Measurements from ENCODE around the gene VAV3.

VAV3 gene

DNA sequence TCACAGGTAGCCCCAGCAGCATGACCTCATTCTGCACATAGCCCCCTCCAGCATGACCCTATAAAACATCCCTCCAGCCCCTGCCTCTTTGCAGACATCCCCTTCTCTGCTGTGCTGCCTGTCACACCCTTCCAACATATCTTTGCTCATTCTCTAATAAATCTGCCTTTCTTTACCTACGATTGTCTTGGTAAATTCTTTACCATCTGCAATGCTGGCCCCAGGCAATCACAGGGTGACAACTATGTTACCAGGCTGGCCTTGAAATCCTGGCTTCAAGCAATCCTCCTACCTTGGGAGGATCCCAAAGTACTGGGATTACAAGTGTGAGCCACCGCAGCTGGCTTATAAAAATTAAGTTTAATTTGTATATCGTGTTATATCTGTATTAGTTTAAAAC lies 134.5 kb downstream of the VAV3 start:
- no peak for DNase-seq

DNA sequence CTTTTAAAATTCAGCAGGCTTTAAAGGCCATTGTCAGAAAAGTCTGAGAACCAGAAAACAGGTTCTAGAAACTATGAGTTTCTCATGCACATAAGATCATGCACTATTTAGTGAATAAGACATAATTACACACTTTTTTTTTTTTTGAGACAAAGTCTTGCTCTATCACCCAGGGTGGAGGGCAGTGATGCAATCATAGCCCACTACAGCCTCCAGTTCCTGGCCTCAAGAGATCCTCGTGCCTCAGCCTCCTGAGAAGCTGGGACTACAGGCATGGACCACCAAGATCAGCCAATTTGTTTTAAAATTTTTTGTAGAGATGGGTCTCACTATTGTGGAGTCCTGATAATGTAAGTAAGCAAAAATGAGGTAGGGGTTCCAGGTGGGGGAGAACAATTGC lies 134.9 kb downstream of the VAV3 start:
- no peak for DNase-seq

DNA sequence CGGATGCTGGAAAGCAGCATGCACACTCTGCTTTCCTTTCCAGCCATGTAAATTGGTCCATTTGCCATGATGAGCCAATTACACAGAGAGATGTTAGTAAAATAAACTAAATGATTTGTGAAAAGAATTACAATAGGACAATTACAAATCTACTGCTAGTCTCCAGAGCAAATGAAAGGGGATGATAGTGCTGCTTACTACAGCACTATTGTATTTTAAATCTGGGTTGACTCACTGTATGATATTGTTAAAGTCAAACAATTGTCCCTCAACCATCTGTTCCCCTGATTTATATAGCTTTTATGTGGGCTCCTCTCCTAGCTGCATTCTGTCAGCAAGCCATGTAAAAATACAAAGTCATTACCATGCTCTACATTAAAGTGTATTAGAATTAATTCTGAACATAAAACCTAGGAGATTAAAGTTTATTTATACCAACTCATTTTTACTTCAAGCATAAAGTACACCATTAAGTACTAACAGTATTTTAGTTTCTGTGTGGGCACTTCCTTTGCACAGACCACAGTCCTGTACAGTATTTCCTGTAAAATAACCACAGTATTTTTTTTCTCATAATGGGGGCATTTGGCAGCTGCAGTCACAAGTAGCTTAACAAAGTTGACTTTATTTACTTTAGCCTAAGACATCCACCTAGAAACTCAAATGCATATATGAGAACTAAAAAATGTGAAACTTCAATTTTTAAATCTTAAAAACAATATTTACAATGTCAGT lies 135.8 kb downstream of the VAV3 start:
- peak; percentile 4 for DNase-seq

DNA sequence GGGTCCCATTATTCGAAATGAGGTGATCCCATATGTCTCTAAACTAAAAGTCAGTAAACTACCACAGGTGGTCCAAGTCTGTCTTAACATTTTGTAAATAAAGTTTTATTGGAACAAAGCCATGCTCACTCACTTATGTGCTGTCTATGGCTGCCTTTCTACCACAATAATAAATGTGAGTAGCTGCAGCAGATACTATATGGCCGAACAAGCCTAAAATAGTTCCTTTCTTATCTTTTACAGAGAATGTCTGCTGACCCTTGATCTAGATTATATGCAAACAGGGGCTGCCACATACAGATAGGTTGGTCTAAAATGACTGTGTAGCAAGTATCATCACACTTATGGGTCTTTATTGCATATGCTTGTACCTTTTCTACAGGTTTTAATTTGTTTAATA lies 140.0 kb downstream of the VAV3 start:
- DNase-seq: no peak

DNA sequence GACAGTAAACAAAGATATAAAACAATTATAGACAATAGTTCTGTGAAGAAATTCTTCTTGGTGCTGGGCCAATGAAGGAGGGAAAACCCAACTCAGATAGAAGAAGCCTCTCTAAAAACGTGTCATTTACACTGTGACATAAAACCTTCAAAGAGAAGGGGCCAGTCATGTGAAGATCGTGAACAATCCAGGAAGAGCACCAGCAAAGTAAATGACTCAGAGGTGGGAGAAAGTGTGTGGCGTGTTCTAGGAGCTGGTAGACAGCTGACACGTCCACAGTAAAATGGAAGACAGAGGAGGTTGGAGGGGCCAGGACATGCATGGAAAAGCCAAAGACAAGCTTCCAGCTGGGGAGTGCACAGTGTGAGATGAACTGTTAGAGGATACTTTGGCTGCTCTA lies 143.6 kb downstream of the VAV3 start:
- DNase-seq: no peak

DNA sequence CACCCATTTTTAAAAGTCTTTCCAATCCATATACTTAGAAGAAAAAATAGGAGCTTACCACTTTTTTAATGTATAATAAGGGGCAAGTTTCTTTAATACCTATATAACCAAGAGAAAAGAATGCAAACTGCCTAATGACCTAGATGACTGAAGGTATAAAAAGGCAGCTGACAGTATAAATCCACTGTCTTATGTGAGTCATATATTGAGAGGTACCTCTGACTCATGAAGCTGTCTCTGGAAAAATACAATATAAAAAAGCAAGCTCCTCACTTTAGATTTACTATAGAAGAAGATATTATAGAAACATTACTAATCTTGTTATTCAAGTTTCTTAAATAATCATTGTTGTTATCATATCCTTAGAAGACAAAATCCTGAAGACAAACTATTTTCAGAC lies 144.2 kb downstream of the VAV3 start:
- DNase-seq: no peak

DNA sequence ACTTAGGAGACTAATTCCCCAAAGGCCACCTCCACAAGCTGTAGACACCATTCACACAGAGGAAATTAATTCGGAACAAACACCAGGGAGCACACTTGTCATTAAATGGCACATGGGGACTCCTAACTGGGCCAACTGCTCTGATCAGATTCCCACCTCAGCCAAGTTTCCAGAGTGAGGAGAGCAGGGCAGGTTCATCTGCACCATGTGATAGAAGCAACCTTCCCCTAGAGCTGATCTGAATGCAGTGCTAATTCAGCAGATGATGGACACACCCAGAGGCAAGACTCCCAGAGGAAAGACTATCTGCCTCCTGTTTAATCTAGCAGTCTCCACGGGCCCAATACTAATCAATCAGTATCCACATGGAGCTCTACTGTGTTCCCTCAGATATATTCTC lies 147.0 kb downstream of the VAV3 start:
- DNase-seq: peak; percentile 9

DNA sequence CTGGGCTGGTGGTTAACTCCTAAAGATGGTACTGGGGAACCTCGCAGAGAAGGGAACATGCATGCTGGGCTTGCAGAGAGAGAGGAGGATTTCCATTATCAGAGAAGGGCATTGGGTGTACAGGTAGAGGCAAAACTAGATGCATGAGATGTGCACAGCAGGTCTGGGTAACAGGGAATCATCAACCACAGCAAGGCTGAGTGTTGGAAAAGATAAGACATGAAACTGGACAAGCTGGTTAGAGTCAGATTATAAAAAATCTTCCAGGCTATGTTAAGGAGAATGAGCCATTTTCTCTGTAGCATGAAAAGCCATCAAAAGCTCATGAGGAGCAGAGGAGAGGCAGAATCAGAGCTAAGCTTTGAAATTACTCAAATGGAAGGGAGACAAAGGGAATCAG lies 147.8 kb downstream of the VAV3 start:
- no peak for DNase-seq

DNA sequence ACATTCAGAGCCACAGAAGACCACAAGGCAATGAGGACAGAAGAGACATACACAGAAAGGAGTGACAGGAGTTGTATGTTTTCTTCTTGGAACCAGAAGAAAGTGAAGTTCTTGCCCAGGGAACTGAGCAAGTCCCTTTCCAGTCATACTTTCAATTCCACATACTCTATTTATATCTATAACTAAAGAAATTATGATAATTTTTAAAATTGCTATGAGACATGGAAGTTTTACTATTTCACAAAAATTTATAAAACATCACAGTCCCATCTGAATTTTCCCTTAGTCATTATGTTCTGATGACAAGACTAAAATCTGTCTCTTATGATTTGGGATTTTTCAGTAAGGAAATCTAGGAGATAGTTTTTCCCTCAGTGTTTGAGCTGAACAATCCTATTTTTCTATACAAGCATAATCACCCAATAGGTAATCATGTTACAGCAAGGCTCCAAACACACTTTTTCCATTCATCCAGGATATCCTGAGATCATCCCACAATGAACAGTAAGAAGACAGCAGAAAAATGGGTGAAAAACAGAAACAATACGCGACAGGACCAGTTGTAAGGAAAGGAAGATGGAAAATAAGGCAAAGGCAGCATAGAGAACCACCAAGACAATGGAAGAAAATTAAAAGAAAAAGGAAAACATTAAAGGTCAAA lies 154.6 kb downstream of the VAV3 start:
- DNase-seq: no peak

DNA sequence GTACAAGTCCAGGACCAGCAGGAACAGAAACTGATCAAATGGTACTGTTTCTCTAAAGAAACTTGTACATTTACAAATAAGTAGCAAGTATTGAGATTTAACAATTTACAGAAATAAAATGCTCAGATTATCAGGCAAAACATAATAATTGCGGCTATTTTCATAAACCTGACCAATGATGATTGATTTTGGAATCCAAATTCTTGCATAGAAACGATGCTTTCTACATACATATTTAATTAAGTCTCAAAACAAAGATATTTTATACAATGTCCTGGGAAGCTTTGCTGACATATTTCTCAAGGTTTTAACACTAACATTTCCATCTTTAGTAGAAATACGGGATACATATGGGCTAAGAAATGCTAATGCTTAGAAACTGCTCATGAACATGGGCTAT lies 157.1 kb downstream of the VAV3 start:
- no peak for DNase-seq

DNA sequence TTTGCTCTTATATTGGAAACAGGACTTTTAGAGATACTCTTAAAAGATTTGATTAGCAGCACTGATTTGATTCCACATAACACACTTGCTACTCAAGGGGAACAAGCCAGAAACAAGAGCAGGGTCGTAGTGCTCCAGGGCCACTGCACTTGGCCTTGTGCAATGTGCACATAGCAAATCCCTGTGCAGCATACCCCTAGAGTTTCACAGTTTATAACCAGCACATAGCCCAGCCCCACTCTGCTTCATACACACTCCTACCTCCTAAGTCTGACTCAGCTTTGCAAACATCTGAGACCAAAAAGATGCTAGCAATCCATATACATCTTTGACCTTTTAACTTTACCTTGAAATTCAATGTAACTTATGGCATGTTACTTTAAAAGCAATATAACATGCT lies 157.6 kb downstream of the VAV3 start:
- DNase-seq: no peak

DNA sequence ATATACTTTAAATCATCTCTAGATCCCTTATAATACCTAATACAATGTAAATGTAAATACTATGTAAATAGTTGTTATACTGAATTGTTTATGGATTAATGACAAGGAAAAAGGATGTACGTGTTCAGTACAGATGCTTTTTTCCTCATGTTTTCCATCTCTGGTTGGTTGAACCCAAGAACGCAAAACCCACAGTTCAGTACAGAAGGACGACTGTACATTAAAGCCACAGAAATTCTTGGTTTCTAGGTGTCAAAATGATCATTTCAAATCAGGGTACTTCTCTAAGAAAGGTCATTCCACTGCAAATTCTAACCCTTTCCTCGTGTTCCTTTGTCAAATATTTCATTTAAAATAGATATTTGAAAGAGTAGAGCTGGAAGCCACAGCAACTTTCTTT lies 158.1 kb downstream of the VAV3 start:
- no peak for DNase-seq

DNA sequence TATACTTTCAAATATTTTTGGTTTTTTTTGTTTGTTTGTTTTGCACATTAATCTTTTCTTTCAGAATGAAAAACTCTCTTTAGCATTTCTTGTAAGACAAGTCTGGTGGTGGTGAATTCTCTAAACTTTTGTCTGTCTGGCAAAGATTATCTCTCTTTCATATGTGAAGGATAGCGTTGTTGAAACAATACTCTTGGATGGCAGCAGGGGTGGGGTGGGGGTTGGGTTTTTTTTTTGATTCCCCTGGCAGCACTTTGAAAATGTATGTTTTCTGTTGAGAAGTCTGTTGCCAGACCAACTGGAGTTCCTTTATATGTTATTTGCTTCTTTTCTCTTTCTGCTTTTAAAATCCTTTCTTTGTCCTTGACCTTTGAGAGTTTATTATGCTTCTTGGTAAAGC lies 160.2 kb downstream of the VAV3 start:
- DNase-seq: no peak

DNA sequence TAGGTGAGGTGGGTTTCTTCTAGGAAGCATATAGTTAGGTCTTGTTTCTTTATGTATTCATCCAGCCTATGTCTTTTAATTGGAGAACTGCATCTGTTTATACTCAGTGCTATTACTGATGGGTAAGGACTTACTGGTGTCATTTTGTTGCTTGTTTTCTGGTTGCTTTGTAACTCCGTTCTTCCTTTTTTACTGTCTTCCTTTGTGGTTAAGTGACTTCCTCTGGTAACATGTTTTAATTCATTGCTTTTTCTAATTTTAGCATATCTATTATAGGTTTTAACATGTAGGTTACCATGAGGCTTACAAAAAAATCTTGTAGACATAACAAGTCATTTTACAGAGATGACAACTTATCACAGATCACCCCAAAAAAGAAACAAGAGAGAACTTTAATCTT lies 160.8 kb downstream of the VAV3 start:
- no peak for DNase-seq

DNA sequence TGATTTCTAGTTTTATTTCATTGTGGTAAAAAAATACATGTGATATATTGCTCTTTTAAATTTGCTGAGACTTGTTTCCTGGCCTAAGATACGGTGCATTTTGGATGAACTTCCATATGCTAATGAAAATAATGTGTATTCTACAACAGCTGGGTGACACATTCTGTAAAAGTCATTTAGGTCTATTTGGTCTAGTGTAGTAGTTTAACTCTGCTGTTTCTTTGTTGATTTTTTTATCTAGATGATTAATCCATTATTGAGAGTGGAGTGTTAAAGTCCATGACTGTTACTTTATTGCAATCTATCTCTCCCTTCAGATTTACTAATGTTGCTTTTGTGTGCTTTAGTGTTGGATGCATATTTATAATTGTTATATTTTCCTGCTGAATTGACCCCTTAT lies 161.4 kb downstream of the VAV3 start:
- no peak for DNase-seq

DNA sequence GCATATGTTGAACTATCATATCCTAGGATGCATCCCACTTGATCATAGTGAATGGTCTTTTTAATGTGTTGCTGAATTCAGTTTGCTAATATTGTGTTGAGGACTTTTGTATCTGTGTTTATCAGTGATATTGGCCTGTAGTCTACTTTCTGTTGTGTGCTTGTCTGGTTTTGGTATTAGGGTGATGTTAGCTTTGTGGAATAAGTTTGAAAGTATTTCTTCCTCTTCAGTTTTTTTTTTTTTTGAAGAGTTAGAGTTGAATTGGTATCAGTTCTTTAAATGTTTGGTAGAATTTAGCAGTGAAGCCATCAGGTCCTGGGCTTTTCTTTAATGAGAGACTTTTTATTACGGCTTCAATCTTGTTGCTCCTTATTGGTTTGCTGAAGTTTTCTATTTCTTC lies 162.3 kb downstream of the VAV3 start:
- no peak for DNase-seq

DNA sequence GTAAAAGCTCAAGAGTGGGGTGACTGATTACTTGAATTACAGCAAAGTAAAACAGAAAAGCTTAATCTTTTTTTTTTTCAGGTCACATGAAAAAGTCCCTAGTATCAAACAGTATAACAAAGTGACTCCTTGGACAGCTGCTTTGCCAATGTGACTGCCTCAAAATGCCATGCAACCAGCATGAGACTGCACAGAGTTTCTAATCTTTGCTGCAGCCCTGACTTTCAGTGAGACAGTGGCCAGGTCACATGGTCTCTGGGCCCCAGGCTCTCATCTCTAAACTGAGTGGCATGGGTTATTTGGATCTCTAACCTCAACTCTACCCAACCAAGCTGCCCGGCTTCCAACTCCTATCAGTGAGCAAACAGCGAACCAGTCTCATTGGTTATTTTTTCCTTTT lies 169.0 kb downstream of the VAV3 start:
- no peak for DNase-seq

DNA sequence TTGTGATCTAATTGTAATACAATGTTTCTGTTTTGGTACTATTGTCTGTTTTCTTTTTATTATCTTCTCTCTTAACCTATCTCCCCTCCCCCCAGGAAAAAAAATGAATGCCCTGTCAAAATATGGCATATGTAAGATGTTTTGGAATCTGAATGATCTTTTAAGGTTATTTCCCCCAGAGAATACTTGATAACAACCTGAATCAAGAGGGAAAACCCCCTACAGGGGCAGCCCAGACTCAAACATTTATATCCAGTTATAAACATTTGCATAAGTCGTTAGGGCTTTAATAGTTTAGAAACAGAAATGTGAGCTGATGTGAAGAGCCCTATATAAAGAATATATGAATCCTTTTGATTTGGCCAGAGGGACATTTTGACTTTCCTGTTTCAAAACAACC lies 169.5 kb downstream of the VAV3 start:
- DNase-seq: no peak

DNA sequence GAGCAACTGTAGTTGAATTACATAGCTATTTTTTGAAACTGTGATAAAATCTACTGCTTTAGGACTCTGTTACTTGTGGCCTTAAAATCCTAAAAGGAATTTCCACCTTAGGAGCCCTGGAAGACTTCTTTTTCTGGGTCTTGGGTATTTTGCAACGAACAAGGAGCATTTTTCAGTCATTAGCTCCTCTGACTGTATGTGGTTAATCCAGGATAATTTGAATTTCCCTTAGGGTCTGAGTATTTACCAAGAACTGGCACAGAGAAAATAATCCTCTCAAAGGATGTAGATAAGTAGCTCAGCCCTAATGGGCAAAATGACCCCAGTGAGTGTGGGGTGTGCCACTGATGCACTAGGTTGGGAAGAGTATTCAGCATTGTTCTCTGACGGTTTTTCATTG lies 170.4 kb downstream of the VAV3 start:
- no peak for DNase-seq

DNA sequence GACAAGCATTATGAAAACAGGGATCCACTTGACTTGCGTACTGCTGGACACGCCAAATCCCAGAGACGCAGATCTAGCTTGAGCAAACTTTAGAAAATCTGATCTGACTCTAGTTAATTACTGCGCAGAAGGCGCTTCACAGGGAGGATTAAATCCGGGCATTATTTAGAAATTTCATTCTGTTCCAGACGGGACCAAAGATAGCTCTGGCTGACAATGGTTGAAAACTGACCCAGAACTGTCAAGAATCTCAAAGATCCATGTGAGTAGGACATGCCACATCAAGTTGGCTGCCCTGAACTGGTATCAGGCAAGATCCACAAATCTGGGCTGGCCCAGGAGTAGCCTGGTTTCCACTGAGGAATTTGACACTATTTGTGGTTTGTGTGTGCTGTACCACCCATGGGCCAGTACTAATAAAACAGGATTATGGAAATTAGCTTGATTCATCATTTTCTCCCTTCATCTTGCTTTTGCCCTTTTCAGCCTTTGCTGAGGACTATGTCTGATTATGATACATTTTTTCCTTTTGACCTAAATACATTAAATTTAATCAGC lies 171.0 kb downstream of the VAV3 start:
- no peak for DNase-seq

DNA sequence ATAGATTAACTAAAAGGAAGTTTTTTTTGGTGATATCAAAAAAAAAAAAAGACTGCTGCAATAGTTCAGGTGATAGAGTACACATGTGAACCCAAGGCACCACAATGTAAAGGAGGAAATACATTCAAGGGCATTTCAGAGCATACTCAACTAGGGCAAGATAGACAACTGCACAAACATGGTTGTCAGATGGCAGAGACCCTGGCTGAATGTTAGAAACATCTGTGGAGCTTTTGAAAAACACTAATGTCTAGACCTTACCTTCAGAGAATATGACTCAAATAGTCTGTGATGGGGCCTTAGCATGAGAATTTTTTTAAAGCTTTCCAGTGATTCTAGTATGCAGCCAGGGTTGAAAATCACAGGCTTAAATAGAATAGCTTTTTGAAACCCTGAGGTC lies 173.6 kb downstream of the VAV3 start:
- DNase-seq: no peak

DNA sequence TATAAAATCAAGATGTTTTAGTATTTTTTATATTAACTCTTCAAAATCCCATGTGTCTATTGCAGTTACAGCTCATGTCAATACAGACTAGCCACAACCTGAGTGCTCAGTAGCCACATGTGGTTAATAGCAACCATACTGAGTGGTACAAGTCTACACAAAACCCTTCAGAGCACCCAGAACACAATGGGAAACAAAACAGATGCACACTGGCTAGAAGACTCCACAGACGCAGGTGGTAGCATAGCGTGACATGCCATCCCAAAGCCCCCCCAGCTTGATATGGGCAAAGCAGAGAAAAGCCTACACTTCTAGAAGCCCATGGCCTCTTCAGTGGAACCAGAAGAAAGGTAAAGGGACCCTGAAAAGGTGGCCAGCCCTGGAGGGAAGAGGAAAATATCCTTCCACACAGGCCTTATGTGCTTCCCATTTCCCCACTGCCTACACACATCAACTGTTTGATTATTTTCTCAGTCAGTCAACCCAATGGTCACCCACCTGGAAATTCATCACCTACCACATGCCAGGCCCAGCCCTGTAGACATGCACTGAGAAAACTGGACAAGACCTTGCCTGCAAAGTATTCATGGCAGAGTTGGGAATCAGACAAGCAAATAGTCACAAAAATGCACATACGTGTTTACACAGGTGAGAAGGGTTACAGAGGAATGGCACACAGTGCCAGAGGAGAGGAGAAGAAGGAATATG lies 175.0 kb downstream of the VAV3 start:
- DNase-seq: peak; percentile 62

DNA sequence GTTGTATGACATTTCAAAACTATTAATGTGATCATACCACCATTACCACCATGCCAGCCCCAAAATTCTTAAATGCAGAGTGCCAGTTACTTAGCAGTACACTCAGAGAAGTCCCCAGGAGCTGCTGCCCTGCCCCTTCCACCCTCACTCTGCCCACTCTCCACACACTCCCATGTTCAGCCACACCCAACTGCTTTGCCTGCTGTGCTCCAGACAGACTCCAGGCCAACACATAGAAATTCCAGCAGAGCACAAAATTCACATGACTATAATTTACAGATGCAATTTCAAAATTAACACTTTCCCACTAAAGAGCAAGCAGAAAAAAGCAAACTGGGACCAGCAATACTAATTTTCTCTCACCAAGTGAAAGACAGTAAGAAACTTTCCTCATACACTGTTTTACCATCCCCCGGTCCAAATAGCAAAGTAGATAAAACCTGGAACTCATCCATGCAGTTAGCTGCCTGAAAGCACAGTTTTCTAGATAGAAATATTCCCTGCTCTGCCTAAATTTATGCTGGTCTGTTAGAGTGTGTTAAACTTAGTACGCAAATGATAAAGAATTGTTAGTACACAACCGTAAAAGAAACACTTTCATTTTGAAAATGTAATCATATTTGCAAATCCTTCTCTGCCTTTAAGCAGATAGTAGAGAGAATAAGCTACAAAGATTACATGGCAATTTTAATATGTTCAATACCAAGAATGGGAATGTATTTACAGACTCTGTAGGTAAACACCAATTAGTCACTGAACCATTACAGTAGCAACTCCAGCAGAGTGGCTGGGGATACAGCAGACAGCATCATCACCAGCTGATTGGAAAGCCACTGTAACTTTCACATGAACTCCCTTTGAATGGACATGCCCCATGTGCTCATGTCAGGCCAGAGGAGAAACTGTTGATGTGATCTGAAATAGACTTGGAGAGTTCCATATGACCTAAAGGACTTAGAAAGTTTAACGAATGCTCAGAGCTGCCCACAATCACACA lies 176.5 kb downstream of the VAV3 start:
- peak; percentile 16 for DNase-seq
